C4-2B (cell line): ENCODE measurements around the gene DYNLT4.

Experiments used
- ZFX ChIP-seq: fragments of 450-650 bp; IDR thresholded peaks from 2 replicates; pipeline ENCODE4 v1.6.1; 2017
- TF ChIP-seq, protein P1 (sequence below): fragments of 450-650 bp; conservative IDR thresholded peaks from 2 replicates; pipeline ENCODE4 v1.5.1; 2017; ENCODE audit warnings: mild to moderate bottlenecking

DNA sequence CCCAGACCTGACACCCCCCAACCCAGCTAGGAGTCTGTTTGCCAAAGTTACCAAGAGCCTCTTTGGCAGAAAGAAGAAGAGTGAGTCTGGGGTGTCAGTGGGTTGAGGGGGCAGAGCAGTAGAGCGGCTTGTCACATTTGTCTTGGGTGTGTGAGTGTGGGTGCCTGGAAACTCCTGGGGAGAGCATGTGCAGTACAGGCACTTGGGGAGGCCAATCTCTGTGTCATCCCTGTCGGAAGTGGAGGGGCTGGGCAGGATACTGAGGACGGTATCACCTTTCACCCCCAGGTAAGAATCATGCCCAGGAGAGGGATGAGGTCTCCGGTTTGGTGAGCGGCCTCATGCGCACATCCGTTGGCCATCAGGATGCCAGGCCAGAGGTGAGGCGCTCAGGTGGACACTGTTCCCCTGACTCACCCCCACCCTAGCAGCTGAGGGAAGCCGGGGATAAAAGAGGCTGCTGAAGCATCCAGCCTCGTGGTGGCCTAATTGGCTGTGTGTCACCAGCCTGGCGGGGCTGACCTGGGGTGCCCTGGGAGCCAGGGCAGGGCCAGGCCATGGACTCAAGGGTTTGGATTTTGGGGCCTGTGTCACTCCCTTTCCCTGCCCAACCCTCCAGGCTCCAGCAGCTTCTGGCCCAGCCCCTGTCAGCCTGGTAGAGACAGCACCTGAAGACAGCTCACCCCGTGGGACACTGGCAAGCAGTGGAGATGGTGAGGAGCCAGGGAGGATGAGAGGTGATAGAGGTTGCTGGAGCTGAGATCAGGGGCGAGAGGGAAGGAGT is 3.6 kb downstream of the DYNLT4 start:
- TF ChIP-seq, protein P1, sequence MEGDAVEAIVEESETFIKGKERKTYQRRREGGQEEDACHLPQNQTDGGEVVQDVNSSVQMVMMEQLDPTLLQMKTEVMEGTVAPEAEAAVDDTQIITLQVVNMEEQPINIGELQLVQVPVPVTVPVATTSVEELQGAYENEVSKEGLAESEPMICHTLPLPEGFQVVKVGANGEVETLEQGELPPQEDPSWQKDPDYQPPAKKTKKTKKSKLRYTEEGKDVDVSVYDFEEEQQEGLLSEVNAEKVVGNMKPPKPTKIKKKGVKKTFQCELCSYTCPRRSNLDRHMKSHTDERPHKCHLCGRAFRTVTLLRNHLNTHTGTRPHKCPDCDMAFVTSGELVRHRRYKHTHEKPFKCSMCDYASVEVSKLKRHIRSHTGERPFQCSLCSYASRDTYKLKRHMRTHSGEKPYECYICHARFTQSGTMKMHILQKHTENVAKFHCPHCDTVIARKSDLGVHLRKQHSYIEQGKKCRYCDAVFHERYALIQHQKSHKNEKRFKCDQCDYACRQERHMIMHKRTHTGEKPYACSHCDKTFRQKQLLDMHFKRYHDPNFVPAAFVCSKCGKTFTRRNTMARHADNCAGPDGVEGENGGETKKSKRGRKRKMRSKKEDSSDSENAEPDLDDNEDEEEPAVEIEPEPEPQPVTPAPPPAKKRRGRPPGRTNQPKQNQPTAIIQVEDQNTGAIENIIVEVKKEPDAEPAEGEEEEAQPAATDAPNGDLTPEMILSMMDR, result no peak
- no peak for TF ChIP-seq ZFX
